ENCODE data around the gene NELFCD. TPM values are rescaled to one million over a fixed set of nuclear protein-coding genes. Genes with fewer than 3 reads are reported as not detected.

The NELFCD gene
- total RNA-seq, 2 donors from 2014 or later: 24.5 to 27.5 TPM

GRCh38 chr20:58969439-58969838 is 11.6 kb upstream of the NELFCD start:
- Histone ChIP-seq H3K27ac (no peak overlapping the region), H3K4me1 (no peaks in the 10 kb centered on the region), H3K9me3 (peaks cover 0 to 8% of the 10 kb centered on the region in 2 donors), H3K4me3 (no peak overlapping the region), H3K36me3 (no peaks in the 10 kb centered on the region), H3K27me3 (no peaks in the 10 kb centered on the region)
- DNase-seq (ENCODE audit: low spot score): no peak
- TF ChIP-seq CTCF (IDR thresholded peaks at IDR 0.05): no peak

GRCh38 chr20:58970146-58970545 is 10.9 kb upstream of the NELFCD start:
- Histone ChIP-seq H3K4me1 (no peaks in the 10 kb centered on the region), H3K36me3 (no peaks in the 10 kb centered on the region), H3K4me3 (no peak overlapping the region), H3K27me3 (no peaks in the 10 kb centered on the region), H3K27ac (no peak overlapping the region), H3K9me3 (peaks cover 0 to 14% of the 10 kb centered on the region in 2 donors)
- no peak for DNase-seq (ENCODE audit: low spot score)
- no peak for TF ChIP-seq CTCF (IDR thresholded peaks at IDR 0.05)

GRCh38 chr20:58971429-58971828 is 9.6 kb upstream of the NELFCD start:
- Histone ChIP-seq H3K4me3 (no peak overlapping the region), H3K4me1 (no peaks in the 10 kb centered on the region), H3K27me3 (no peaks in the 10 kb centered on the region), H3K36me3 (no peaks in the 10 kb centered on the region), H3K27ac (no peak overlapping the region), H3K9me3 (peaks cover 0 to 25% of the 10 kb centered on the region in 2 donors)
- DNase-seq (ENCODE audit: low spot score): no peak
- no peak for TF ChIP-seq CTCF (IDR thresholded peaks at IDR 0.05)

GRCh38 chr20:58973179-58973578 is 7.9 kb upstream of the NELFCD start:
- Histone ChIP-seq H3K4me3 (no peak overlapping the region), H3K9me3 (peaks cover 0 to 25% of the 10 kb centered on the region in 2 donors), H3K27ac (no peak overlapping the region), H3K4me1 (no peaks in the 10 kb centered on the region), H3K27me3 (no peaks in the 10 kb centered on the region), H3K36me3 (no peaks in the 10 kb centered on the region)
- no peak for TF ChIP-seq CTCF (IDR thresholded peaks at IDR 0.05)
- no peak for DNase-seq (ENCODE audit: low spot score)

- H3K9me3 ChIP-seq: peaks cover 0 to 25% of the 10 kb centered on the region in 2 donors
- no peaks in the 10 kb centered on the region for H3K36me3 ChIP-seq
- DNase-seq (ENCODE audit: low spot score): no peak
- no peaks in the 10 kb centered on the region for H3K4me1 ChIP-seq
- no peak for TF ChIP-seq CTCF (IDR thresholded peaks at IDR 0.05)
- no peak overlapping the region for H3K4me3 ChIP-seq
- H3K27me3 ChIP-seq: no peaks in the 10 kb centered on the region
- no peak overlapping the region for H3K27ac ChIP-seq
Measured at GRCh38 chr20:58973866-58974265, 7.2 kb upstream of the NELFCD start.

GRCh38 chr20:58975353-58975752 is 5.7 kb upstream of the NELFCD start:
- no peaks in the 10 kb centered on the region for H3K36me3 ChIP-seq
- H3K4me1 ChIP-seq: no peaks in the 10 kb centered on the region
- TF ChIP-seq CTCF (IDR thresholded peaks at IDR 0.05): no peak
- no peak for DNase-seq (ENCODE audit: low spot score)
- H3K27me3 ChIP-seq: no peaks in the 10 kb centered on the region
- no peak overlapping the region for H3K4me3 ChIP-seq
- no peak overlapping the region for H3K27ac ChIP-seq
- peaks cover 0 to 17% of the 10 kb centered on the region in 2 donors for H3K9me3 ChIP-seq

Data from right atrium auricular region (tissue), 2 donors.